Astrocyte of the spinal cord (primary cell): Measurements from ENCODE around the gene USPL1.

Experiments
- DNase-seq: peaks from one replicate; pipeline ENCODE4 v3.0.0; 2011; ENCODE audit warnings: low read depth, low spot score
- H3K4me3 ChIP-seq: 2 replicates; pipeline ENCODE4 v1.5.1; 2011; ENCODE audit warnings: low read depth, mild to moderate bottlenecking, low read length, moderate library complexity
- in situ Hi-C: cut with HindIII; loops from 2 replicates; pipeline ENCODE4 v1.10.0; 2017; ENCODE audit warnings: low sequenced_read_pairs
- TF ChIP-seq, protein P1 (sequence below): IDR thresholded peaks from 2 replicates; pipeline ENCODE4 v1.5.1; 2012; ENCODE audit warnings: low read depth, mild to moderate bottlenecking, low read length, inconsistent platforms

The USPL1 gene

DNA sequence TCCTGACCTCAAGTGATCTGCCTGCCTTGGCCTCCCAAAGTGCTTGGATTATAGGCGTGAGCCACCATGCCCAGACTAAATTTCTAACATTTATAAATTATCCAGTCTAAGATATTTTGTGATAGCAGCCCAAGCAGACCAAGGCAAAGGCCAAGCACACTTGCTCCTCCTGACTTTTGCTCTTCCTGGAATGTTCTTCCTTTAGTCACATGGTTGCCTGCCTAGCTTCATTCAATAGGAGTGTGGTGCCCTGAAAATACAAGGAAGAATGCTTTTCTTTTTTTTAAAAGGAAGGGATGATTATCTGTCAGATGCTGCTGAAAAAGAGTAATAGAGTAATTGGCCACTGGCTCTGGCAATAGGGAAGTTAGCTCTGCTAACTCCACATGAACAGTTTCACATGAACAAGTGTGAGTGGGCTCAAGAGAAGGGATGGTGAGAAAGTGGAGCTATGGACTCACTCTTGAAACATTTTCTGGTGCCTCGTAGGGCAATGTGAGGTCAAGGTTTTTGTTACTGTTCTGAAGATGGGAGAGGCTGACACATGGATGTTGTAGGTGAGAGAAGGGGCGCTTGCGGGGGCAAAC, 47.1 kb downstream of the USPL1 start:
- in situ Hi-C loops, result no loop called here
- TF ChIP-seq, protein P1, sequence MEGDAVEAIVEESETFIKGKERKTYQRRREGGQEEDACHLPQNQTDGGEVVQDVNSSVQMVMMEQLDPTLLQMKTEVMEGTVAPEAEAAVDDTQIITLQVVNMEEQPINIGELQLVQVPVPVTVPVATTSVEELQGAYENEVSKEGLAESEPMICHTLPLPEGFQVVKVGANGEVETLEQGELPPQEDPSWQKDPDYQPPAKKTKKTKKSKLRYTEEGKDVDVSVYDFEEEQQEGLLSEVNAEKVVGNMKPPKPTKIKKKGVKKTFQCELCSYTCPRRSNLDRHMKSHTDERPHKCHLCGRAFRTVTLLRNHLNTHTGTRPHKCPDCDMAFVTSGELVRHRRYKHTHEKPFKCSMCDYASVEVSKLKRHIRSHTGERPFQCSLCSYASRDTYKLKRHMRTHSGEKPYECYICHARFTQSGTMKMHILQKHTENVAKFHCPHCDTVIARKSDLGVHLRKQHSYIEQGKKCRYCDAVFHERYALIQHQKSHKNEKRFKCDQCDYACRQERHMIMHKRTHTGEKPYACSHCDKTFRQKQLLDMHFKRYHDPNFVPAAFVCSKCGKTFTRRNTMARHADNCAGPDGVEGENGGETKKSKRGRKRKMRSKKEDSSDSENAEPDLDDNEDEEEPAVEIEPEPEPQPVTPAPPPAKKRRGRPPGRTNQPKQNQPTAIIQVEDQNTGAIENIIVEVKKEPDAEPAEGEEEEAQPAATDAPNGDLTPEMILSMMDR, result no peak
- H3K4me3 ChIP-seq, result no peak overlapping the region
- no peak for DNase-seq

DNA sequence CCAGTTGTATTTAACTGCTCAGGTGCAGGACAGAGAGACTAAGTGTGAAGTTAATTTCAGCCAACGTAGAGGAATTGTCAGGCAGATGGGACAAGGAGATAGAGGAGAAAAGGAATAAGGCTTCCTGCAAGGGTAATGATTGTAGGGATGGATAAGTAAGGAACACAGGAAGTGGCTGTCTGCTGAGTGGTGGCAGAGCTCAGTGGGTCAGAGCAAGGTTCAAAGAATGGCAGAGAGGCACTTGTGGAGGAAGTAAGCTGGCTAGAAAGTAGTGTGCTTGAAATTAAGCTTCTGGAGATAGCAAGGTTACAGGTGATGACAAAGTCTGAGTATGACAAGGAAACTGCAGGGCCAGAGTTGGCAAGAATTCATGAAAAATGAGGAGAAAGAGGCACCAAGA, 47.9 kb downstream of the USPL1 start:
- H3K4me3 ChIP-seq, result no peak overlapping the region
- in situ Hi-C loops, result no loop called here
- TF ChIP-seq, protein P1, result no peak
- DNase-seq, result no peak

DNA sequence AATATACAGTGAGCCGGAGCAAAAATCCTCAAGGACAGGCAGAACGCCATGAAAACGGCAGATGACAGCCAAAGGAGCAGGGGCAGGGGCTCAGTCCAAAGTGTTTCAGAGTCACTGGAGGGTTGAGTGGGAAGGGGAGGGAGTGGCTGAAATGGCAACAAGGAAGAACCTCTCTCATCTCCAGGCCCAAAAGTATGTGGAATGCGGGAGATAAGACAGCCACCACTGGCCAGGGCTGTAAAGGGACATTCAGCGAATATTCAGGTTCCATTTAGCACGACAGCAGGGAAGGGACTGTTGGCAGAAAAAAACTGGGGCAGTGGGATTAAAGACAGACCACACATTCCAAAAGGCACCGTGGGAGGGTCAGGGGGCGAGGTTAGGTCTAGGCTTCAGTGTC, 48.4 kb downstream of the USPL1 start:
- TF ChIP-seq, protein P1, result no peak
- no peak overlapping the region for H3K4me3 ChIP-seq
- DNase-seq, result no peak
- in situ Hi-C loops, result no loop called here

DNA sequence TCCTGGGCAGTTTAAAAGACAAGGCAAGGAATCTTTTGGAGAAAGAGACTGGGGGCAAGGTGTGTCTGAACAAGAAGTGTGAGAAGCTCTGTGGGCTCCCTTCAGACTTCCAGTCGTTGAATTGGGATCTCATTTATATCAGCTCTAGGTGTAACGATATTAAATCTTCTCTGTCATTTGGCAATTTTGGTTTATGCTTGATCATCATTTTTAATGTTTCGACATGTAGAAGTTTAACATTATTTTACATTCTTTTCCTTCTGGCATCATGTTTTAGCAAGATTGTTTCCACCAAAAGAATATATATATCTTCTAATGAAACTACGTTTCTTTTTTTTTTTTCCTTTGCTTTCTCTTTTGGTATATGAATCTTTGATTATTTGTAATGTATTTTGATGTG, 49.3 kb downstream of the USPL1 start:
- no peak for DNase-seq
- in situ Hi-C loops, result no loop called here
- no peak overlapping the region for H3K4me3 ChIP-seq
- TF ChIP-seq, protein P1, result no peak

DNA sequence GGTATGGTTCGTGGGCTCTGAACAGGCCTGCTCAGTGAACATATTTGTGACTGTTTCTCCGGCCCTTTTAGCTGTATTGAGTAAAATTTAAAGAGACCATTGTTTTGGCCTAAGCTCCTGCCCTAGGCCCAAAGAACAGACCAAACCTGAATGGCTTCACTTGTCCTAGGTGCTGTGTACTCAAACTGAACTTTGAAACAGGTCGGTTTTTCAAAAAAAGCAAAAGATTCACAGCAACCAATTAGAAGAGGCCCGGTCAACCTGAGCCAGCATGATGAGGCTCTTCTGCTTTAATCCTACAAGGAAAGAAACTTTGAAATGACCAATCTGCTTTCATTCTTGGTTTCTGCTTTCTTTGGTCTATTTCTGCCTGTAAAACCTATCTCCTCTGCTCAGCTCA, 50.6 kb downstream of the USPL1 start:
- no peak for DNase-seq
- in situ Hi-C loops, result no loop called here
- TF ChIP-seq, protein P1, result no peak

DNA sequence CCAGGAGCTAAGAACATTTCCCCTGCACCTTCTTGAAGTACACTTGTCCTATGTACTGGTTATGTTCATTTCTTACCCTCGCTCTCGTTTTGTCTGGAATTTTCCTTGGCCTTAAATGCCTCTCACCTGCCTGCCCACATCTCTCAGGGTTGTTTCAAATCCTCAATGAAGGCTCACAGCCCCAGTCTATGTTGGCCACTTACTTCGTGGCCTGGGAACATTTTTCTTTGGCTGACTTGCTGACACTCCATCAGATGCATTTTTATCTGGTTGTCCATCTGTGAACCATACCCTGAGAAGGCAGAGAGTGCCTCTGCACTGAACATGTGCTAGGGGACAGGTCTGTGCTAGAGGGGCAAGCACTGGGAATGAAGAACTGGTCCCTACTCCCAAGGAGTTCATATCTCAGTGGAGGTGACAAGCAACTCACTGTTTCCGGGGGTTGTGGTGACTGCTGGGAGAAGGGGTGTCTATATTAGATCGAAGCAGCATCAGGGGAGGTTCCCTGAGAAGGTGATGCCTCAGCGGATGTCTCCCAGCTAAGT, 53.6 kb downstream of the USPL1 start:
- TF ChIP-seq, protein P1, result no peak
- no peak for DNase-seq
- in situ Hi-C loops, result no loop called here
- H3K4me3 ChIP-seq, result no peak overlapping the region

More for the DNA sequence above, 50.6 kb downstream of the USPL1 start:
- no peak overlapping the region for H3K4me3 ChIP-seq
